ENCODE data around the gene JUN. TPM values are rescaled to one million over a fixed set of nuclear protein-coding genes. Genes with fewer than 3 reads are reported as not detected.
"Not testable (repeated sequence)": the region's sequence is repeated elsewhere in the genome, so short reads cannot be mapped to it uniquely, and the experiment has no call there.

The JUN gene
- total RNA-seq, 1 experiment from 2014 or later: 46.7 TPM

DNA sequence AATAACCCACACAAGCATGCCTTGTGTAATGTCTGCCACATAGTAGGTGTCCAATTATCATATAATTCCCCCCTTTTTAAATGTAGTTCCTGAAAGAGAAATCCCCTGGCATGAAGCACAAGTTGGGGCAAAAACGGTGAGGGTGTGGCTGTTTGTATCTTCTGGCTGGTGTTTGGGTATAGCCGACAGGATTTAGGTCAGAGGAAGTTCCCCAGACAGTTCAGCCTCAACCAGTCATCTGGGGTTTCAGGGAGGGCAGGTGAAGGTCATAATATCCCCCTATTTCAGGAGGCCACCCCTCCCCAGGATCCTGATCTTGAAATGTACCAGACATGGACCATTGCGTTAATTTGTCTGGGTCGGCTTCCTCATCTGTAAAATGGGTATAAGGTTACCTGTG, 29.1 kb upstream of the JUN start:
- in situ Hi-C loops (cut with HindIII; ENCODE audit: low pct_unique_long_range_greater_than_20kb, low sequenced_read_pairs): no loop called here
- no peak for DNase-seq (ENCODE audit: low read depth)

DNA sequence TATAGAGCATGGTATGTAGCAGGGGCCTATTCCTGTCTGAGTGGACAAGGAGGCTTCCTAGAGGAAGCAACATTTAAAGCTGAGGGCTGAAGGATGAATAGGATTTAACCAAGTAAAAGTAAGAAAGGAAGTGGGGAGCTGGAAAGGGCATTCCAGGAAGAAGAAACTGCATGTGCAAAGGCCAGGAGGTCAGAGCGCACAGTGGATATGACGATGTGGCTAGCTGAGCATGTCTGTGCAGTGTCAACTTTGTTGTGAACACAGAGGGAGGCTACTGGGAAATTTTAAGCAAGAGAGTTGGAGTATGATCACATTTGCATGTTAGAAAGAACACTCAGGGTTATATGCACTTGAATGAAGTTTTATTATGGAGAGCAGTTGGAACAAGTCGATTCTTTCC, 28.6 kb upstream of the JUN start:
- in situ Hi-C loops (cut with HindIII; ENCODE audit: low pct_unique_long_range_greater_than_20kb, low sequenced_read_pairs): no loop called here

DNA sequence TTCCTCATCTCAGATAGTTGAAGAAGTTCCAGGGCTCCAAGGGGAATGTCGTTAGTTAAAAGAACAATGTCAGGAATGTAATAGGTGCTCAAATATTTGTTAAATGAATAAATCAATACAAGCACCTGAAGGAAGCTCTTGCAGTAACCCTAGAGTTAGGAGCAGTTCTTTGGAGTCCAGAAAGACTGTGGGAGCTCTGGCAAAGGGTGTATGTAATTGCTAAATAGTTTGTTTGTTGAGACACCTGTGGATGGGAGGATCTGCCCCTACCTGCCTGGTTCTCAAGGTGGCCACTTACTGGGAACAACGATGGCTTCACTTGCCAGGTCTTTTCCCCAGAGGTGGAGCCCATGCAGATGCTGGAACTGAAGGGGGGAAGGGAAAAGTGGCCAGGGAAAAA, 27.5 kb upstream of the JUN start:
- no peak for DNase-seq (ENCODE audit: low read depth)
- in situ Hi-C loops (cut with HindIII; ENCODE audit: low pct_unique_long_range_greater_than_20kb, low sequenced_read_pairs): no loop called here

More for the DNA sequence above, 28.6 kb upstream of the JUN start:
- no peak for DNase-seq (ENCODE audit: low read depth)

DNA sequence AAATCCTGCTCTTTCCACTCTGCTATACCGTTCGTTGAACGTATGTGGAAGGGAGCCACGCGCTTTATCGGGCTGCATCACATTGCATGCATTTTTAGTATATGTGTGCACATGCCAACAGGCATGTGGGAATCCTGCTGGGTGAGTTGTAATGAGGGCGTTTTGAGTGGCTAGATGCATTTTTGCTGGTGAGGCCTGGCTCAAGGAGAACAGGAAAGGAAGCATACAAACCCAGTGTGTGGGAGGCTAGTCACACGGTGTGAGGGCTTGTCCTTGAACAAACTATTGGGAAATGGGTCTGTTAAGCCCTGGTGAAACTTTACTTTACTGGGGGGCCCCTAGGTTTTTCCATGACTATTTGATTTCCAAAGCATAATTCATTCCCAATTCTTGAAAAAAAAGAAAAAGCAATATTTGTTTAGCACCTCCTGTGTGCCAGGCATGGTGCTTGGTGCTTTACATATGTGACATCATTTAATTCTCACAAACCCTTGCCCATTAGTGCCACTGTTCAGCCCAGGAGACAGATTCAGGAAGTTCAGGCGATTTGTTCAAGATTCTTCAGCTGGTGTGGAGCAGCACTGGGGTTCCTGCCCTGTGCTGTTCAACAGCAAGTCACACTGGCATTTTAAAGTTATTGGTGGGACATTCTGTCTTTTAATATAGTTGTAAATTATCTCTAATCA, 25.6 kb upstream of the JUN start:
- in situ Hi-C loops (cut with HindIII; ENCODE audit: low pct_unique_long_range_greater_than_20kb, low sequenced_read_pairs): no loop called here
- no peak for DNase-seq (ENCODE audit: low read depth)

DNA sequence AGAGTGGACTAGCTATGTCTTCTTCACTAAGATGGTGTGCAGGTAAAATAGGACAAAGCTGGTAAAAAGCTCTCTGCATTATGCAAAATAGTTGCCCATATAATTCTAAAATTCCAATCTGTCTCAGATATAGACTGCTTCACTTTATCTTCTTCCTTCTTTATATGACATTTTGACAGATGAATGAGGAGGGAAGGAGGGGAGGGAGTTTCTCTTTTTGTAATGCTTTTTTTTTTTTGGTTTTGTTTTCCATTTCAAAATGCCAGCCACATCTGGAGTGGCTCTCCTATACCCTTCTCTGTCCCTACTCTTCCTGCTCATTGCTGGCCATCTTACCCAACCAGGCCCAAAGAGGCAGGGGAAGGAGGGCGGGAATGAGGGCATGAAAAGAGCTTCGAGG, 24.2 kb upstream of the JUN start:
- in situ Hi-C loops (cut with HindIII; ENCODE audit: low pct_unique_long_range_greater_than_20kb, low sequenced_read_pairs): no loop called here

DNA sequence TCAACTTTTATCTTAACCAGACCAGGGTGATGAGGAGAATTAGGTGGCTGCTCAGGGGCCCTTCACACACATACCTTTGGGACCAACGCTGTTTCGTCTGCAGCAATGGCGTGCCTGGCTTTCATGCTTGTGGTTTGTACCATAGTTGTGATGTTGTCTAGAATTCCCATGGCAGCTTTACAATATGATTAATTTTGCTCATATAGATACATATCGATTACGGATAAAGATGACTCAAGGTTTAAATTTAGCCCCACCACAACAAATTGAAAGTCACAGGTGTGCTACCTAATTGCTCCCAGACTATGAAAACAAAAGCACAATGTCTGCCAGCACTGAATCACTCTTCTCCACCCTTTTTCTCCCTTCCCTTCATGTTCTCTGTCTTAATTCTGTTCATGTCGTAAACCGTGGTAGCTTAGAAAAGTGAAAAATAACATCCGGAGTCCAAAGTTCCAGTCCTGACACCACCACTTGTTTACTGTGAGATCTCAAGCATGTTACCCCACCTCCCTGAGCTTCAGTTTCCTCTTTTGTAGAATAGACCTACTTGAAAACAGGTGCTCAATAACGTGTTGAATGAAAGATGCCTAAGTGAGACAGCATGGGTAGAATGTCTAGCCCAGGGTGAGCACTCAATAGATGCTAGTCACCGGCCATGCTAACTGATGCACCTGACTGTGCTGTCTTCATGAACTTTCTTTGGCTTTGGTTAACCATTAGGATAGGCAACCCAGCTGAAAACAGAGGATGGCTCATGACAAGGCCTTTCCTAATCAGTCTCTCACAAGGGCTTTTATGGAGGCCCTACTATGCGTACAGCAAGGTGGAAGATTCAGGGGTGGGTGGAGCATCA, 22.1 kb upstream of the JUN start:
- no peak for DNase-seq (ENCODE audit: low read depth)
- in situ Hi-C loops (cut with HindIII; ENCODE audit: low pct_unique_long_range_greater_than_20kb, low sequenced_read_pairs): no loop called here

More for the DNA sequence above, 24.2 kb upstream of the JUN start:
- no peak for DNase-seq (ENCODE audit: low read depth)

DNA sequence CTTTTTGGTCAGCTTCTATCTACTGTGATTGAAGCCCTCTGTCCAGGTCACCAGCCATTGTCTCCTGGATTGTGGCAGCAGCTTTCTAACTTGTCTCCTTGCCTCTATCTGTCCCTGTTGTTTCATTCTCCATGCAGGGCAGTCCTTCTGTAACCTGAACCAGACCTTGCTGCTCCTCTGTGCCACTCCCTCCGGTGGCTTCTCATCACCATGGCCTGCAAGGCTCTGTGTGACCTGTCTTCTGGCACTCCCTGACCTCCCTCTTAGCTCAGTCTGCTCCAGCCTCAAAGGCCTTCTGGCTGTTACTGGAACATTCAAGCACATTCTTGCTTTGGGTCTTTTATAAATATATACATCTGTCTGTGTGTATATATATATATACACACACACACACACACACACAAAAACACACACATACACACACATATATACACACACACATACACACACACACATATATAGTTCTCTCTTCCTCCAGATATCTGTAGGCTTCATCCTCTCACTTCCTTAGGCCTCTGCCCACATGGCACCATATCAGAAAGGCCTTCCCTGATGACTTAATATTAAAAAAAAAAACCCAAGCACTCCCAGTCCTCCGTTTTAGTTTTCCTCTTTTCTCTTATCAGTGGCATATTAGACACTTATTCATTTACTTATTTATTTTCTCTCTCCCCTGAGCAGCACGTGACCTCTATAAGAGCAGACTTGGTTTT, 21.2 kb upstream of the JUN start:
- no peak for DNase-seq (ENCODE audit: low read depth)
- in situ Hi-C loops (cut with HindIII; ENCODE audit: low pct_unique_long_range_greater_than_20kb, low sequenced_read_pairs): no loop called here

DNA sequence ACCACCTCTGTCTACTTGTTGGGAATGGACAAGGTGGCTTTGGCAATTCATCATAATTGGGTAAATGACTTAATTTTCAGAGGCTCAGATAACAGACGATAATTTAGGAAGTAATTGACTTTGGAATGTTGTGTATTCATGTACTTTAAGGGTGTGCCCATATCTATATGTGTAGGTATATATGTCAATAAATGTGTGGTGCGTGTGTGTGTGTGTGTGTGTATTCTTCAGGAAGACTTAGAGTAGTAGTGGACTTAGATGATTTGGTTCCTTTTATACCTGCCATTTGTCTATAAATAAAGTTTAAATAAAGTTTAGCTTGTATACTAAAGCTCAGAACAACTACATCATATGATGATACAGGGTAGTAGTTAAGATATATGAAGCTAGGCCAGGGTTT, 20.0 kb upstream of the JUN start:
- no peak for DNase-seq (ENCODE audit: low read depth)
- in situ Hi-C loops (cut with HindIII; ENCODE audit: low pct_unique_long_range_greater_than_20kb, low sequenced_read_pairs): no loop called here

DNA sequence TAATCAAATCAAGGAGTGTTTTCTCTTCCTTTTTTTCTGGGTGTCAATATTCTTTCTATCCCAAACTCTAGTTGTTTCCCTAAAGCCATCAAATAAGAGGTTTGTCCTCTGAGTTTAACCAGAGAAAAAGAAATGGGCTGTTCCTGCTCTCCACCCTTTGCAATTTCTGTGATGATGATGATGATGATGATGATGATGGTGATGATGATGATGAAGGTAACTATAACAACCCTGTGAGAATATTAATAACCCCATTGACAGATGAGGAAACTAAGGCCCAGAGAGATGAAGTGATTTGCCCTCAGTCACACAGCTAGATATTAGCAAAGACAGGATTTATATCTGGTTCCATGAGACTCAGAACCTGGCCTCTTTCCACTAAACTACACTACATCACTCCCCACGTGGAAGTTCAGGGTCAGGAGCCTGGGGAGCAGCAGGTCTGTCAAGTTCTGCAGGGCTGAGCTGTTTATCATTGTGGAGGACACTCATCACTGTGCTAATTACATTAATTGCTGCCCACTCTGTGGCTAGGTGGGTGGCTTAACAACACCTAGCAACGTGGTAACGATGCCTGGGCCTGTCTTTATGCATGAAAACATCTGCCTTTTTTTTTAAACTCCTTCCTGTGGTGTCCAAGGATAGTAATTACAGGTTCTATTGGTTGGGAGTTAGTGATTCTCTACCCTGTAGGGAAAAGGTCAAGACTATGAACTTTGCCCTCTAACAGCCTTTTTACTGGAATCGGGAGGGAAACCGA, 19.0 kb upstream of the JUN start:
- in situ Hi-C loops (cut with HindIII; ENCODE audit: low pct_unique_long_range_greater_than_20kb, low sequenced_read_pairs): no loop called here
- DNase-seq (ENCODE audit: low read depth): no peak

DNA sequence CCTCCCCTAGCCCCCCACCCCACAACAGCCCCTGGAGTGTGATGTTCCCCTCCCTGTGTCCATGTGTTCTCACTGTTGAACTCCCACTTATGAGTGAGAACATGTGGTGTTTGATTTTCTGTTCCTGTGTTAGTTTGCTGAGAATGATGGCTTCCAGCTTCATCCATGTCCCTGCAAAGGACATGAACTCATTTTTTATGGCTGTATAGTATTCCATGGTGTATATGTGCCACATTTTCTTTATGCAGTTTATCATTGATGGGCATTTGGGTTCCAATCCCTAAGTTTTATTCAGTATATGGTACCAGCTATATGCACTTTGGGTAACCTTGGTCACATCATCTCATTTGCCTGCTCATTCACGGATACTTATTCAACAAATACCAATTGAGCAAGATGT, 17.4 kb upstream of the JUN start:
- in situ Hi-C loops (cut with HindIII; ENCODE audit: low pct_unique_long_range_greater_than_20kb, low sequenced_read_pairs): not testable (repeated sequence)

DNA sequence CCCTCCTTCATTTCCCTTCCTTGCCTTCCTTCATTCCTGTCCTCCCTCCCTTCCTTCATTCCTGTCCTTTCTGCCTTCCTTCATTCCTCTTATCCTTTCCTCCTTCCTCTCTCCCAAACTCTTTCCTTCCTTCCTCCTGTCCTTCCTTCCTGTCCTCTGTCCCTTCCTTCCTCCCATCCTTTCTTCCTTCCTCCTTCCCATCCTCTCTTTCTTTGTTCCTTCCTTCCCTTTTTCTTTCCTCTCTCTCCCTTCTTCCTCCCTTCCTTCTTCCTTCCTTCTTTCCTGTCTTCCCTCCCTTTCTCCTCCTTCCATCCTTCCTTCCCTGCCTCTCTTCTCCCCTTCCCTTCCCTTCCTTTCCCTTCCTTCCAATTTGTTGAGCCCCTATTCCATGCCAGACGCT, 15.8 kb upstream of the JUN start:
- in situ Hi-C loops (cut with HindIII; ENCODE audit: low pct_unique_long_range_greater_than_20kb, low sequenced_read_pairs): no loop called here
- no peak for DNase-seq (ENCODE audit: low read depth)

More for the DNA sequence above, 17.4 kb upstream of the JUN start:
- DNase-seq (ENCODE audit: low read depth): not testable (repeated sequence)

DNA sequence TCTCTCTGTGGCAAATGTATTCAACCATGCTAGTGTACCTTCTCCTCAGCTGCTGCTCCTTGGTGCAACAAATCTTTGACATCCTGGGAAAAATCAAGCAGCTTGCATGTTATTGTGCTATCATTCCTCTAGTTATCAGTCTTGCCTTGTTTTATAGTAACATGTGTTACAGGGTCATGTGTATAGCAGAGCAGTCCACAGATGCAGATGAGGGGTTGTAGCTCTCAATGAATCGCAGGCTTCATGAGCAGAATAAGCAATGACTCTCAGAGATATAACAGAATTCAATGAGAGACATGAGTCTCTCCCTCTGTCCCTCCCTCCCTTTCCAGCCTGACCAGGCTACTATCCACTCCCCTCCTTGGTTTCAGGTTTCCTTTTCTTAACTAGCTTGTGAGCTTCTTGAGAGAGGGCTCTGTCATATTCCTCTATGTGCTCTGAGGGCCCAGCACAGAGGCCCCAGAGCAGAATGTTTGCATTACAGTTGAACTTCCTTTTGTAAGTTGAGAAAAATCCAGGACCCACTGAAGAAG, 15.1 kb upstream of the JUN start:
- in situ Hi-C loops (cut with HindIII; ENCODE audit: low pct_unique_long_range_greater_than_20kb, low sequenced_read_pairs): no loop called here
- DNase-seq (ENCODE audit: low read depth): no peak

DNA sequence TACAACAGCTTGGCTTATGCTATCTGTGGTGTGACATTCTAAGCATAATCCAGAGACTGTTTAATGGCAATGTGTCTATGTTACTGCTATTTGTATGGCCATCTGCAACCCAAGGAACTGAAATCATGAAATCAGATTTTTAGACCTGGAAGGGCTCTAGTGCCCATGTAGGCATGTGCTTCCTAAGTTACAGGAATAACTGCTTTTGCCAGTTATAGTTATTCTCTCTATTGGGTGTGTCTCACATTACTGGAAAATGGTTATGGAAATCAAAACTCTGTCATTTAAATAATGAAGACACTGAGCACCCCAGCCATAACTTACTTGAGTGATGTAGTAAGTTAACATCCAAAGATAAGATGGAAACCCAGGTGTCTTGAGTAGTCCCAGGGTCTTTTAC, 12.6 kb upstream of the JUN start:
- in situ Hi-C loops (cut with HindIII; ENCODE audit: low pct_unique_long_range_greater_than_20kb, low sequenced_read_pairs): no loop called here
- no peak for DNase-seq (ENCODE audit: low read depth)

DNA sequence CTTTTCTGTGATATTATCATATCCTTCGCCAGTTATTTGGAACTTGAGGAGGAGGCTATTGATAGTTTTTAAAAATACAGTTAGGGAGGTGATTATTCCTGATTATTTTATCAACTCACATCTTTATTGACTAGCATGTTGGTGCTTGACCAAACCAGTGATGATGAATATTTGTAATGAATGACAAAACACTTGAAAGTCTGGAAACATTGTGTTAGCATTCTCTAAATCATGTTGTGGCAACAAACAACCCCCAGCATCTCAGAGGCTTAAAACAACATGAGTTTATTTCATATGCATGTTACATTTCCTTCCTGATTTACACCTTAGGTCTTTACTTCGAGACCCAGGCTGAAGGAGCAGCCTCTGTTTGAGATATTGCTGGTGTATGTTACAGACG, 10.7 kb upstream of the JUN start:
- DNase-seq (ENCODE audit: low read depth): no peak
- in situ Hi-C loops (cut with HindIII; ENCODE audit: low pct_unique_long_range_greater_than_20kb, low sequenced_read_pairs): no loop called here

DNA sequence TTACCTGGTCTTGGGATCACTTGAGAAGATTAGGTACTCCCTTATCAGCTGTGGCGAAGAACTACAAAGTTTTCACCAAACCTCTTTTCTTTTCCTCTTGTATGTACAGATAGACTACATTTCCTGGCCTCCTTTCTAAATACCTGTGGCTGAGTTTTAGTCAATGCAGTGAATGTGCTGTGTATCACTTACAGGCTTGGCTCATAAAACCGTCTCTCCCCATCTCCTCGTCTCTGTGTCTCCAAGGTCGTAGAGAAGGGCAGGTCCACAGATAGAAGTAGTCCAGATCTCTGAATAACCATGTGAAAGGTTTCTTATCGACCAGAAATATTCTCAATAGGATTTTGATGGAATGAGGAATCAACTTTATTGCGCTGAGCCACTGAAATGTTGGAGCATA, 9.0 kb upstream of the JUN start:
- in situ Hi-C loops (cut with HindIII; ENCODE audit: low pct_unique_long_range_greater_than_20kb, low sequenced_read_pairs): no loop called here

DNA sequence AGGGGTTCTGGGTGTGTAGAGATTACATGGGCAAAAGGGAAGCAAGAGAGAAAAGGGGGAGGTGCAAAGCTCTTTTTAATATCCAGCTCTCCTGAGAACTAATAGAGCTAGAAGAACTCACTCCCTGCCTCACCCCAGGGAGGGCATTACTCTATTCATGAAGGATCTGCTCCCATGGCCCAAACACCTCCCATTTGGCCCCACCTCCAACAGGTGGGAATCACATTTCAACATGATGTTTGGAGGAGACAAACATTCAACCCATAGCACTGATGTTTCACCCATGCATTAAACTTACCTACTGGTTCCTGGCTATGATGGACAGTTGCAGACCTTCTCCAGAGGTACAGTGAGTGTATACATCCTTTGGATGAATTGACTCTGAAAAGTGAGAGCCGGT, 7.3 kb upstream of the JUN start:
- DNase-seq (ENCODE audit: low read depth): no peak
- in situ Hi-C loops (cut with HindIII; ENCODE audit: low pct_unique_long_range_greater_than_20kb, low sequenced_read_pairs): no loop called here

More for the DNA sequence above, 9.0 kb upstream of the JUN start:
- no peak for DNase-seq (ENCODE audit: low read depth)

DNA sequence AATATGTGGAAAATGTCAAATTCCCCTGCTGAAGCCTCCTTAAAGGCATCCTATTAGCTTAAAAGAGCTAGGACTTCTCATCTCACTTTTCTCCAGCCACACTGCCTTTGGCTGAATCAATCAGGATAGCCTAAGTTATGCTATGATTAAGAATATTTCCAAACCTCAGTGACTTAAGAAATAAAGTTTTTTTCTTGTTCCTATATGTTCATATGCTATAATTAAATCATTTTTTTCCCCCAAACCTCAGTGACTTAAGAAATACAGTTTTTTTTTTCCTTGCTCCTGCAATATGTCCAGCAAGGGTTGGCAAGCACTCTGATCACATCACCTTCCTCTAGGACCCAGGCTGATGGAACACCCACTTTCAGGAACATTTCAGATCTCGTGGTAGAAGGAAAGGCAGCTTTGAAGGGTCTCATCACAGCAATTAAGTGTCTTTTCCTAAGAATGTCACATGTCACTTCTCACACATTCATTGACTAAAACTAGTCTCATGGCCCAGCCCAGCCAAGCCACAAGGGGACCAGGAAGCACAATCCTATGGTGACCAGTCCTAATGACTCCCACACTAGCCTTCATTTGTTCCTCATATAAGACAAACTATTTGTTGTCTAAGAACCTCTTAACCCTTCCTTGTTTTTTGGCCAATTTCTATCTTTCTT, 6.3 kb upstream of the JUN start:
- in situ Hi-C loops (cut with HindIII; ENCODE audit: low pct_unique_long_range_greater_than_20kb, low sequenced_read_pairs): no loop called here

DNA sequence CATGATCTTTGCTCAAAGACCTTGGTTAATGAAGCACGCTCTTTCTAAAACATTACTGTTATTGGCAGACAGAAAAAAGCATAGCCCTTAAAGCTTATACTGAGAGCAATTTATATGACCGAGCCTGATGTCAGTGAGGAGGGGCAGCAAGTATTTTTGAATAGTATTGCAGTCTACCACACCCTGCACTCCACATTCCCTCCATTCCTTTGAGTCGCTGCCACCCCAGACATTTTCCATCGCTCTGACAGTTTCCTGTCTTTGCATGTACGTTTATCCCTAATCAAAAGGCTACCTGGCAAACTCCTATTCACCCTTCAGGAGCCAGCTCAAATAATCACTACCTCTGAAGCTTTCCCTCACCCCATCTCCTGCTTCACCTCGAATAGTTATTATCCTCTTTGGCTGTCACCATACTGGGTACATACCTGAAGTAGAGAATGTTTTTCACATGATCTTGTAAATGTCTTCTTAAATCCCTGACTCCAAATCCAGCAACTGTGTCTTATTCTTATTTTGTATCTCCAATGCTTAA, 5.5 kb upstream of the JUN start:
- no peak for DNase-seq (ENCODE audit: low read depth)
- in situ Hi-C loops (cut with HindIII; ENCODE audit: low pct_unique_long_range_greater_than_20kb, low sequenced_read_pairs): no loop called here

More for the DNA sequence above, 6.3 kb upstream of the JUN start:
- no peak for DNase-seq (ENCODE audit: low read depth)
